Measurements from ENCODE around the gene GHR. TPM values are rescaled to one million over a fixed set of nuclear protein-coding genes. Genes with fewer than 3 reads are reported as not detected.

The GHR gene
- total RNA-seq, 4 donors from 2014 or later, result 2.0 to 6.0 (median 3.8) TPM

- H3K9me3 ChIP-seq, result no peaks in the 10 kb centered on the region
- H3K4me3 ChIP-seq, result no peak overlapping the region
- TF ChIP-seq, protein P1, sequence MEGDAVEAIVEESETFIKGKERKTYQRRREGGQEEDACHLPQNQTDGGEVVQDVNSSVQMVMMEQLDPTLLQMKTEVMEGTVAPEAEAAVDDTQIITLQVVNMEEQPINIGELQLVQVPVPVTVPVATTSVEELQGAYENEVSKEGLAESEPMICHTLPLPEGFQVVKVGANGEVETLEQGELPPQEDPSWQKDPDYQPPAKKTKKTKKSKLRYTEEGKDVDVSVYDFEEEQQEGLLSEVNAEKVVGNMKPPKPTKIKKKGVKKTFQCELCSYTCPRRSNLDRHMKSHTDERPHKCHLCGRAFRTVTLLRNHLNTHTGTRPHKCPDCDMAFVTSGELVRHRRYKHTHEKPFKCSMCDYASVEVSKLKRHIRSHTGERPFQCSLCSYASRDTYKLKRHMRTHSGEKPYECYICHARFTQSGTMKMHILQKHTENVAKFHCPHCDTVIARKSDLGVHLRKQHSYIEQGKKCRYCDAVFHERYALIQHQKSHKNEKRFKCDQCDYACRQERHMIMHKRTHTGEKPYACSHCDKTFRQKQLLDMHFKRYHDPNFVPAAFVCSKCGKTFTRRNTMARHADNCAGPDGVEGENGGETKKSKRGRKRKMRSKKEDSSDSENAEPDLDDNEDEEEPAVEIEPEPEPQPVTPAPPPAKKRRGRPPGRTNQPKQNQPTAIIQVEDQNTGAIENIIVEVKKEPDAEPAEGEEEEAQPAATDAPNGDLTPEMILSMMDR (IDR thresholded peaks at IDR 0.05), result no peak
- no peak for TF ChIP-seq POLR2A (IDR thresholded peaks at IDR 0.05)
- peaks cover 0 to 5% (median 0%) of the 10 kb centered on the region in 4 donors for H3K27me3 ChIP-seq
- H3K27ac ChIP-seq, result no peak overlapping the region
- intact Hi-C loops (cut with DNase I), result no loop called here
- no peaks in the 10 kb centered on the region for H3K36me3 ChIP-seq
- WGBS, 2 donors, result 68 to 75% methylated on average over 3 of the region's 3 CpGs
- peaks cover 0 to 37% (median 12%) of the 10 kb centered on the region in 3 donors for H3K4me1 ChIP-seq
- DNase-seq, result no peak
Measured at GRCh38 chr5:42426016-42426415, 2.8 kb downstream of the GHR start.

DNA sequence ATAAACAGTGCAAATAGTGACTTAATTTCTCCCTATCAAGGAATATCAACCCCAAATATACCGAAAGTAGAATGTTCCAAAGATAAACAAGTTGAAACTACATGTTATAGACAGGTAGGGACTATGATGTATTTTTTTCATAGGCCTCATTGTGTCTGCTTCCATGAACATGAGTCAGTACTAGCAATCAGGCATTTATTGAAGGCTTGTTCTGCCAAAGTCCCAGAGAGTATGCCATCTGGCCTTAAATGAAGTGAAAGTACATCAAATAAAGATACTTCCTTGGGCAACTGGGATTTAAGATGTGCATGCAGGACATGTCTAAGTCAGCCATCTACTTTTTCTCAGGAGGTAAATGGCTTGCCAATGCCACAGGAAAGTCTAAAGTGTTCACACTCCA is 6.5 kb downstream of the GHR start:
- H3K4me3 ChIP-seq, result no peak overlapping the region
- intact Hi-C loops (cut with DNase I), result no loop called here
- H3K4me1 ChIP-seq, result peaks cover 0 to 23% (median 7%) of the 10 kb centered on the region in 3 donors
- no peaks in the 10 kb centered on the region for H3K36me3 ChIP-seq
- H3K9me3 ChIP-seq, result no peaks in the 10 kb centered on the region
- TF ChIP-seq, protein P1 (IDR thresholded peaks at IDR 0.05), result no peak
- TF ChIP-seq POLR2A (IDR thresholded peaks at IDR 0.05), result no peak
- 43 to 55% methylated on average over 1 of the region's 1 CpG for WGBS, 2 donors
- H3K27ac ChIP-seq, result no peak overlapping the region
- H3K27me3 ChIP-seq, result peaks cover 0 to 2% (median 0%) of the 10 kb centered on the region in 4 donors
- DNase-seq, result no peak

DNA sequence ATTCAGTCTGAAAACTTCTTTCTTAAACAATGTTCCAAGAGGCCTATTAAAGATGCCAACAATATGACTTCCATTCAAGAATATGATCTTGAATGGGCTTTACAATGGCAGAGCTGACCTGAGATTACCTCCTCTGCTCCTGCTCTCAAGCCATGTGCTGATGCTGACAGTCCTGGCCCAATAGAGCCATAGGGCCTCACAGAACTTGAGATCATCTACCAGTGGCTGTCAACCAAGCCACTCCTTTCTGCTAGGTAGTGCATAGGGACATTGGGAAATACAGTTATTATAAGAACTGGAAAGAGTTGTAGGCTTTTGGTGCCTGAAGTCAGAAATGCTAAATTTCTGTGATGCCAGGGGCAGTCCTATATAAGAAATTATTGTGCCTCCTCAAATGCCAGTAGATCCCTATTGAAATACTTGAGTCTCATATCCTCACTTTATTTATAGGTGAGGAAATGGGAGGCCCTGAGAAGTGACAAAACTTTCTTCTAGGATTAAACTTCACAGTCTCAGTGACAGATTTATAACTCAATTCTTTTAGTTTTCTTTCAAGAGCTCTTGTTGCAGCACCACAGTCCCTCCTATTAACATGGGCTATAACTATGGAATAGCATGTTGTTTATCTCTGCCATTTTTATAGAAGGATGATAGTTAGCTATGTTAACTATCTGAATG is 10.9 kb downstream of the GHR start:
- Histone ChIP-seq H3K4me3 (no peak overlapping the region), H3K27me3 (no peaks in the 10 kb centered on the region), H3K9me3 (no peaks in the 10 kb centered on the region), H3K36me3 (no peaks in the 10 kb centered on the region), H3K27ac (no peak overlapping the region), H3K4me1 (peaks cover 0 to 6% (median 0%) of the 10 kb centered on the region in 3 donors)
- intact Hi-C loops (cut with DNase I), result no loop called here
- no peak for DNase-seq
- no peak for TF ChIP-seq POLR2A (IDR thresholded peaks at IDR 0.05)
- TF ChIP-seq, protein P1 (IDR thresholded peaks at IDR 0.05), result no peak

DNA sequence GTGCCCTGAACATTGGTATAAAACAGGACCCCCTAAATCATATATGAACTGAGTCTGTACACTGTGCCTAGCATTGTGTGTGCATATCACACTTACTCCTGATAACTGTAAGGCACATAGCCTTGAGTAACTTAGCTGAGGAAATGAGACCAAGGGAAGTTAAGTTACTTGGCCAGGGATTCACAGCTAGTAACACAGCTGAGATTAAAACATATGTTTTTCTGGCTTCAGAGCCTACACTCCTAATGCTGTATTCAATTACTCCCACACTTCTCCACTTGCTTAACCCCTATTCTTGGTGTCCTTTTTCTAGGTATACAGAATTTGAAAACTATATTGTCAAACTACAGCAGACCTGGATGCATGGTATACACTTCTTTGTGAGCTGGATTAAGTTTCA is 12.8 kb downstream of the GHR start:
- TF ChIP-seq POLR2A (IDR thresholded peaks at IDR 0.05), result no peak
- TF ChIP-seq, protein P1 (IDR thresholded peaks at IDR 0.05), result no peak
- DNase-seq, result no peak
- intact Hi-C loops (cut with DNase I), result no loop called here

DNA sequence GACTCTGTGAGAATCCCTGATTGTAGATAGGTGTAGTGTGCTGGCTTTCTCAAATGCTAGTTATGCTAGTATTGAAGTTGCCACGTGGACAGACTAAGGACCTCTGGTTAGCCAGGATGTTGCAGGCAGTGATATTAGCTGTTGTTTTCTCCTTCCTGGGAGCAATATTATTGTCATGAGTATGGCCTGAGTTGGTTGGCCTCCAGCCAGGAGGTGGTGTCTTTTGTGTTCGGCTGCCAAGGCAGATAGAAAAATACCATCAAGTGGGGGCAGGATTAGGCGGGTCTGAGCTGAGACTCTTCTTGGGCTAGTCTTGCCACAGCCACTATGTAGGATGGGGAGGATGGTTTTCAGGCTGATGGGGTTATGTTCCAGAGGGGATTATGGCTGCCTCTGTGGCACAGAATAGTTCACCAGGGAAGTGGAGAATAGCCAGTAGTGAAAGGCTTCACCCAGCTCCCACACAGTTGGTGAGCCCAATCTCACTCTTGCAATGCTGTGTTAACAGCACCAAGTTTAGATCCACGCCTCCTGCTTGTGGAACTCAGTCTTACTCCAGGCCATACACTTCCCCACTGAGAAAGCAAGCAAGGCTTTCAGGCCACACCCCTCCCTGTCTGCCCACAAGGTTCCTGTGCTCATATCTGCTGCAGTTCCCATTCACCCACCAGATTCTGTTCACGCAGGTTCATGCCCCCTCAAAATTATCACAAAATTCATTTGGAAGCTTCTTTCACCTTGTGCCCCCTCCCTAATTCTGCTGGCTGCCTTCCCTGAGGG is 31.2 kb downstream of the GHR start:
- DNase-seq, result no peak
- WGBS, 2 donors, result 74 to 80% methylated on average over 5 of the region's 5 CpGs
- H3K27me3 ChIP-seq, result no peaks in the 10 kb centered on the region
- peaks cover 0 to 5% (median 0%) of the 10 kb centered on the region in 3 donors for H3K4me1 ChIP-seq
- TF ChIP-seq POLR2A (IDR thresholded peaks at IDR 0.05), result no peak
- TF ChIP-seq, protein P1 (IDR thresholded peaks at IDR 0.05), result no peak
- H3K4me3 ChIP-seq, result no peak overlapping the region
- intact Hi-C loops (cut with DNase I), result no loop called here
- no peak overlapping the region for H3K27ac ChIP-seq
- H3K36me3 ChIP-seq, result no peaks in the 10 kb centered on the region
- H3K9me3 ChIP-seq, result no peaks in the 10 kb centered on the region

More for the DNA sequence above, 12.8 kb downstream of the GHR start:
- Histone ChIP-seq H3K4me1 (no peaks in the 10 kb centered on the region), H3K36me3 (no peaks in the 10 kb centered on the region), H3K4me3 (no peak overlapping the region), H3K27me3 (no peaks in the 10 kb centered on the region), H3K27ac (no peak overlapping the region), H3K9me3 (no peaks in the 10 kb centered on the region)
